Activated T-helper 1 cell treated with anti-CD3 and anti-CD28 coated beads, Interleukin-2, amount 50 U/mL, for 16 hours (primary cell): ENCODE data around the gene MAP3K5.
"Not testable (repeated sequence)": the region's sequence is repeated elsewhere in the genome, so short reads cannot be mapped to it uniquely, and the experiment has no call there.

Experiments used
- DNase-seq, 2 donors: peaks; one replicate each; pipeline ENCODE4 v3.0.0-alpha.2; 2020; ENCODE audit warnings: low read depth in 1 of 2, low spot score in 1 of 2

The MAP3K5 gene

DNA sequence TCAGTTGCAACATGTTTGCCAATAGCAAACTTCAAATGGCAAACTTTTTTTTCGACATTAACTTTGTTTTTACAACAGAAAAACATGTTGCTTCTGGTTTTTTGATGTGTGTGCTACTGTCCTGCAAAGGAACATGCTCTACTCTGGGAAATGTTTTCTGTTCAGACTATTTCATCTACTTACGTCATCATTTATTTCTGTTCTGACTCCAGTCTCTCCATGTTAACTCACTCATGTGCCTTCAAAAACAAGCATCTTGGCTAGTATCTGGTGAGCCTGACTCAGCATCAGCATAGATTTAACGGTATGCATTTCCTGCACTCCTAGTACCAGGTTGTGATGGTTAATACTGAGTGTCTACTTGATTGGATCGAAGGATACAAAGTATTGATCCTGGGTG is 206.0 kb downstream of the MAP3K5 start:
- DNase-seq: no peak

GRCh38 chr6:136585523-136585922 is 206.8 kb downstream of the MAP3K5 start:
- not testable (repeated sequence) for DNase-seq

GRCh38 chr6:136584290-136584689 is 208.0 kb downstream of the MAP3K5 start:
- DNase-seq: not testable (repeated sequence)

DNA sequence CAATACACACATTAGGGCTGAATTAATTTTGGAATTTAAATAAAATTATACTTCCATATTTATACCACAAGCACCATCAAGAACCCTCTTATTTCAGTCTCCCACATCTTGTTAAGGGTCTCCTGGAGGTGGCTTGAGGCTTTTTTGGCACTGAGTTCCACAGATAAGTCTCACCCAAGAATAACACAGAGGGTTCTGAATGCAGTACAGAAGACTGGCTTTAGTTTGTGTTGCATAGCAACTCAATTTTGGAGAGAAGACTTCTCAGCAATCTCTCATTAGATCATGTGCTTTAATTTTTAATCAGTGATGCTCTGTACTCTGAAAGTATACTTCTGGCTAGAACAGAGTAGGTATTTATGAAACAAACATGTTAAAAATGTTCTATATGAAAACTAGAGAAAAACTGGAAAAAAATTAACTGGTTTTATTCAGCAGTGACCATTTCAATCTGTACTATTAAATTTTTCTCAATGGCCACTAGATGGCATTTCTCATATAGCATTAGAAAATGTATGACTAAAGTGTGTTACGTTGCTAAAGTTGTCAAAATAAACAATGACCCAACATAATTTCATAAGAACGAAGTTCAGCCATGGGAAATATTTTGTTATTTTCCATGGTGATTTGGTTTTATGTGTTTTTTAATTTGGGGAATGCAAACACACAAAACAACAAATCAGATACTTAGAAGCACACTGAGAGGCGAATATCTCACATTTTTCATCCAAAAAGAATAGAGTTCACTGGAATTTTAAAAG is 209.4 kb downstream of the MAP3K5 start:
- DNase-seq: no peak

DNA sequence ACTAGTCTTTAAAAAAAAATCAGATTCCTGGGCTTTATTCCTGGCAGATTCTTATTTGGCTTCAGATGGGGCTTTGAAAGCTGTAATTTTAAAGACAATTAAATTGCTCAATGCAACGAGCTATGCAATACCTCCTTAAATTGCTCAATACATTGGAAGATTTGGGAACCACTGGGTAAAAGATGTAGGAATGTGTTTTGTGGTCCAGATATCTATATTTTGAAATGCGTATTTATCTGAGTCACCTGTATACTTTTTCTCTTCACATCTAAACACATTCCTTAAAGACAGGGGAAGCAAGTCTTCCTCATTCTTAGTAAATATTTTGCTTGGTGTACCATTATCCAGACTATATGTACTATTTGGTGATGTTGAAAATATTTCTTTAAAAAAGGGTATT is 212.5 kb downstream of the MAP3K5 start:
- no peak for DNase-seq

- DNase-seq: no peak
These were observed 215.5 kb downstream of the MAP3K5 start for GRCh38 chr6:136576821-136577220.

GRCh38 chr6:136571496-136571895 is 220.8 kb downstream of the MAP3K5 start:
- no peak for DNase-seq

GRCh38 chr6:136571065-136571464 is 221.2 kb downstream of the MAP3K5 start:
- DNase-seq: no peak

DNA sequence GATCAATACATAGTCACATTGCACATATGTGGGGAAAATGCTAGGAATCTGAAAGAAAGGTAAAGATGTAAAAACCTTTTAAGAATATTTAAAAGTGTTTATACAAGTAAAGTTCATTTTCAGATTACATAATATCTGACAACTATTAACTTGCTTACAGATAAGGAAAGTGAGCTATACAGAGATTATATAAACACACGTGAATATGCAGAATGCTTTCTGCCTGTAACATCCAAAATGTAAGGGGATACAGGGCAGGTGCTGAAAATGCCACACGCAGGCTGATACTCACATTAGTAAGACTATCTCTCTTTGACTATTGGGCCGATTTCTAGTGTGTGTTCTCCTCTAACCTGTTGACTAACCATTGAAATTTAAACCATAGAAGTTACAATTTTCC is 224.1 kb downstream of the MAP3K5 start:
- DNase-seq: no peak

GRCh38 chr6:136567688-136568087 is 224.6 kb downstream of the MAP3K5 start:
- DNase-seq: no peak

GRCh38 chr6:136566851-136567250 is 225.4 kb downstream of the MAP3K5 start:
- DNase-seq: no peak

DNA sequence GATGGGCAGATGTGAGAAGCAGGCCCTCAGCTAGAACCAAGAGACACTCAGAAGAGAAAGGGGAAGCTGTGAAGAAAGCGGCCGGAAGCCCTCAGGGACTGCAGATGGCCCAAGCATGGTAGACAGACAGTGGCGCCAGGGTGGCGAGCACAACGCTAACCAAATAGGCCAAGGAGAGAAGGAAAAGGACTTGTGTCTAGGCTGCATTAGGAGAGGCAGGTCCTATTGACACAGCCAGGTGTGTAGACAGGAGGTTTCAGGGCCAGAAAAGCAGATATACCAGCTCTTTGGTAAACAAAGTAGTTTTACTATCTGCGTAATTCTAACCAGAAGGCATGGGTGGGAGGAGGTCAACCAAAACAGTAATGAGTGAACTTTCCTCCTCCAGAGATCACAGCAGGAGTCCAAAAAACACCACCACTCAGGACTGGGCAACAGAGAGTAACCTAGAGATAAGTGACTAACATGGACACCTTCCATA is 226.2 kb downstream of the MAP3K5 start:
- DNase-seq: no peak

- no peak for DNase-seq
These were observed 228.1 kb downstream of the MAP3K5 start for GRCh38 chr6:136564180-136564579.

GRCh38 chr6:136563386-136564152 is 228.7 kb downstream of the MAP3K5 start:
- no peak for DNase-seq

DNA sequence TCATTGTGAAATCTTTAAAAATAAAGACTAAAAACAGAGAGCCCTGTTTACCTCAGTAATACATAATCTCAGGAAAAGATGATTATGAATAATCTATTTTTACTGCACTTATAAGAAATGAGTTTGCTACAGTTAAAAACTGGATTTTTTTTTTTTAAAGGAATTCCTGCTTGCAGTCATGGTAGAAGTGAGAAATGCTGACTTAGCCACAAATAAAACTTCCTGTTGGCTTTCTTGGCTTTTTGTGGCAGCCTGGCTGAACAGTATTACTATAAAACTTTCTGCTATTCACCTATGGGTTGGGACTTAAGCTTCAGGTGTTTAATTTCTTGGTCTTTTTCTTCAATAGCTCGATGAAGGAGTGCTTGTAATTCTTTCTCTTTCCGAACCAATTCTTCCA is 230.1 kb downstream of the MAP3K5 start:
- DNase-seq: no peak

- no peak for DNase-seq
These were observed 239.0 kb downstream of the MAP3K5 start for GRCh38 chr6:136553166-136553787.

DNA sequence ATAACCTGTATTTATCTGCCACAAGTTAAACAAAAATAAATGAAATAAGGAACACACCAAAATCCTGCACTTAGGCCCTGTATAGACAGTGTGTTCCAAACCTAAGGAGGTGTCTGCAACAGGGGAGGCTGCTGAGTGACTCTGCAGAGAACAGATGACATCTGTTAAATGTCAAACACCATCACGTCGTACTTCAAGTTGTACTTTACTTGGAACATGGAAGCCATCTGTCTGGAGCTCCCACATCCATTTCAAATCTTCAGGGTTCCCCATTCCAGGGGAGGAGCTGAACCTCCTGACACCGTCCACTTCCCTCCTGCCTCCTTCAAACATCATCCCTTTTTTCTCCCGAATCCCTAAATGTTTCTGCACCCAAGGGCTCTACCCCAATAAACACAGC is 240.2 kb downstream of the MAP3K5 start:
- DNase-seq: no peak

GRCh38 chr6:136551103-136551502 is 241.2 kb downstream of the MAP3K5 start:
- no peak for DNase-seq

DNA sequence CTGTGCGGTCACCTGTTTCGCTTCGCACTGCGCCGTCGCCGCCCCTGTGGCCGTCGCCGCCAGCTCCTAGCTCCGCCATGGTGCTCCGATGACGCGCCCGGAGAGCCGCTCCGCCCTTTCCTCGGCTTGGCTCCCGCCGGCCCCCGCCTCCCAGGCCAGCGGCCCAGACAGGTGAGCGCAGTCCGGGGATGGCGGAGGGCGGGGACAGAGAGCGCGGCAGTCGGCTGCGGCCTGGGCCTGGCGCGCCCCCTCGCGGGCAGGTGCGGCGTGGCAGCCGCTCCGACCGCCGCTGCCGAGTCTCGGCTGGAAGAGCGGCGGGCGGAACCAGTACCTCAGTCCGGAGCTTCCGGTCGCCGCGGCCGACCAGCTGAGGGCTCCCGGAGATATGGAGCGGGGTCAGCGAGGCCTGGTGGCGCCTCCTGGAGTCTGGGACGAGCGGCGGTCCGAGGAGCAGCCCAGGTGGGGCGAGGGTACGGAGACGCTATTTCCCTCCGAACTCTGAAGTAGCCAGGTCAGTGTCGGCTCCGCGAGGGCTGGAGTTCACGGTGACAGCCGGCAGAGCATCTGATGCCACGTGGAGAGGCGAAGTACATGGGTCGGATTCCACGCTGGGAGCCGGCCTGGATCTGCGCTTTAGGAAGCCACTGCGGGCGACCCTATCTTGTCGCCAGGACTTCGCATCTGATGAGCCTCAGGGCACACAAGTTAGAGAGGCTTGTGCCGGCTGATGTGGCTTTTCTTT is 241.8 kb downstream of the MAP3K5 start, which contains the start of gene MAP7:
Gene MAP7 (minus strand): TSS at position 93 of the 742 bp plus-strand sequence. CDS start 14 bp downstream, at position 79.
- peak; percentile 24 to 51 for DNase-seq

DNA sequence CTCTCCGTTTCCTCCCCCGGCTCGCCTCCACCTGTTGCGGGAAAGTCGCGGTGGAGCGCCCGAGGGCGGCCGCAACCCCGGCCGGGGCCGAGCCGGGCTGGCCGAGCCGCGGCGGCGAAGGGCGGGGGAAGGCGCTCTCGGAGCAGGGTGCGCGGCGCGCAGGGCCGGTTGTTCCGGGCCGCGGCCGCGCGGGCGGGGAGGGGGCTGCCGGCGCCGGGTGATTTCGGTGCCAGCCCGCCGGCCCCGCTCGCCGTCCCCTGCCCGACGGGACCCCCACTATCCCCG is 242.3 kb downstream of the MAP3K5 start:
- no peak for DNase-seq

DNA sequence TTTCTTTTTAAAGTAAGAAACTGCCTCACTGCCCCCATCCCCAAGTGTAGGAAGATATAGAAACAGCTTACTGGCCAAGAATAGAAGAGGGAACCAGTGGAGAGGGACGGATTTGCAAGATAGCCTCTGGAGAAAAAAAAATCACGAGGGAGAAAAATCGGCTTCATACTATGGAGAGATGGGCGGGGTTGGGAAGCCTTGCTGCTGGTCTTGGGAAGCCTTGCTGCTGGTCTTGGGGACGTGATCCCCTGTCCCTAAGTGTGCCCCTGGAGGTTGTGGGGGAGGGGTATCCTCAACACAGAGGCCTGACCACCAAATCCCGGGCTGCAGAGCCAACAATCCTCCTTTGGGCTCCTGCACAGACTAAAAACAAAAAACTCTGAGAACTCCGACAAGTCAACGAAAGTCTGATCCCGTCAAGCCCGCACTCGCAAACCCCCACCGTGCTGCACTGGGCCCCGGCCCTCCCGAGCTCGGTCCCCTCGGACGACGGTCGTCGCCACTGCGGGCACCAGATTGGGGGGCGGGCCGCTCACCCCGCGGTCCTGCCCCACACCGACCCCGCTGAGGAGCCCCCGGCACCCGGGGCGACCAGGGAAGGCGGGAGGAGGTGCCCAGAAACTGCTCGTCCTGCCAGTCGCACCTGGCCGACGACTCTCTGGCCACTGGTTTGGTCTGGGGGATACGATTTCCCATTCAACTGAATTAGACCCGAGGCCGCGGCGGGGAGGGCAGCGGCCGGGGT is 242.8 kb downstream of the MAP3K5 start:
- no peak for DNase-seq
